Caki2 (cell line): Measurements from ENCODE around the gene CASP3. TPM values are rescaled to one million over a fixed set of nuclear protein-coding genes. Genes with fewer than 3 reads are reported as not detected.
"Not testable (repeated sequence)": the region's sequence is repeated elsewhere in the genome, so short reads cannot be mapped to it uniquely, and the experiment has no call there.

Experiments
- DNase-seq: peaks from one replicate; pipeline ENCODE4 v3.0.0-alpha.2; 2015; ENCODE audit warnings: low read depth
- in situ Hi-C: cut with HindIII; loops from 2 replicates; pipeline ENCODE4 v1.10.0; 2016; ENCODE audit warnings: low sequenced_read_pairs, low pct_unique_long_range_greater_than_20kb, mixed read lengths
- total RNA-seq: library from RNA; depleted of rRNA; stranded (reverse); fragments of >200 nt; shearing (Covaris generic); gene quantifications from 2 replicates; pipeline ENCODE4 v1.2.3, GENCODE V29; 2014; ENCODE audit warnings: low replicate concordance

Gene CASP3
- total RNA-seq, 1 experiment from 2014 or later = 34.7 TPM

- in situ Hi-C loops = no loop called here
- no peak for DNase-seq
These were observed 3.2 kb downstream of the CASP3 start for GRCh38 chr4:184645904-184646610.

- in situ Hi-C loops = no loop called here
- DNase-seq = peak; percentile 70
These were observed 4.5 kb downstream of the CASP3 start for GRCh38 chr4:184644553-184645307.

GRCh38 chr4:184643731-184644130, 5.5 kb downstream of the CASP3 start:
- no peak for DNase-seq
- in situ Hi-C loops = no loop called here

- no peak for DNase-seq
- in situ Hi-C loops = no loop called here
These were observed 7.8 kb downstream of the CASP3 start for GRCh38 chr4:184641451-184641850.

GRCh38 chr4:184641022-184641421, 8.2 kb downstream of the CASP3 start:
- in situ Hi-C loops = no loop called here
- no peak for DNase-seq

- in situ Hi-C loops = no loop called here
- DNase-seq = no peak
These were observed 12.3 kb downstream of the CASP3 start for GRCh38 chr4:184636897-184637296.

GRCh38 chr4:184636144-184636543, 13.1 kb downstream of the CASP3 start:
- in situ Hi-C loops = no loop called here

GRCh38 chr4:184635381-184635780, 13.9 kb downstream of the CASP3 start:
- DNase-seq = no peak
- in situ Hi-C loops = no loop called here

More at GRCh38 chr4:184636144-184636543, 13.1 kb downstream of the CASP3 start:
- no peak for DNase-seq

- no peak for DNase-seq
- in situ Hi-C loops = no loop called here
These were observed 16.4 kb downstream of the CASP3 start for GRCh38 chr4:184632842-184633241.

GRCh38 chr4:184628103-184628502, 21.1 kb downstream of the CASP3 start:
- in situ Hi-C loops = no loop called here
- no peak for DNase-seq

GRCh38 chr4:184625783-184626596, 23.3 kb downstream of the CASP3 start:
- in situ Hi-C loops, DNase-seq: not testable (repeated sequence)

- no peak for DNase-seq
- in situ Hi-C loops = no loop called here
These were observed 24.2 kb downstream of the CASP3 start for GRCh38 chr4:184624972-184625554.

GRCh38 chr4:184624504-184624903, 24.7 kb downstream of the CASP3 start:
- in situ Hi-C loops, DNase-seq: not testable (repeated sequence)

- no peak for DNase-seq
- in situ Hi-C loops = no loop called here
These were observed 27.7 kb downstream of the CASP3 start for GRCh38 chr4:184621518-184621917.

GRCh38 chr4:184620212-184620867, 28.9 kb downstream of the CASP3 start:
- in situ Hi-C loops = no loop called here

GRCh38 chr4:184617600-184618196, 31.5 kb downstream of the CASP3 start:
- no peak for DNase-seq

More at GRCh38 chr4:184620212-184620867, 28.9 kb downstream of the CASP3 start:
- DNase-seq = no peak

GRCh38 chr4:184616633-184617551, 32.4 kb downstream of the CASP3 start:
- in situ Hi-C loops = no loop called here
- DNase-seq = no peak

More at GRCh38 chr4:184617600-184618196, 31.5 kb downstream of the CASP3 start:
- in situ Hi-C loops = no loop called here
